ENCODE data around the gene CACNA2D4.

DNA sequence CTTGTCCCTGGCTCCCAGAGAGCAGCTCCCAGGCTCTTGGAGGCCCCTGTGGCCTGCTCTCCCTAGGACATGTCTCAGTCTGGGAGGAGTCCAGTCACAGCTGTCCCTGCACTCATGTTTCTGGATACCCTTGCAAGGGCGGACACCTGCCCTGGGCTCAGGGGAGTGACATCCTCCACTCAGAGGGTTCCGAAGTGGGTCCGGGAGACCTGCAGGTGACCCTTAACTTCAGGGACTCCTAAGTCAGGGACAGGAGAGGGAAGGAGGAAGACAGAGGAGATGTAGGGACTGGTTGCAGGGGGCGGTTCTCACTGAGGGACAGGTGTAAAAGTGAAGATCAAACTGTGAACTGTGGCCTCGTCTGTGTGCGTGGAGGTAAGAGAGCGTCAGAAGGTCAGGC, 37.6 kb downstream of the CACNA2D4 start:
- TF ChIP-seq, protein P1, sequence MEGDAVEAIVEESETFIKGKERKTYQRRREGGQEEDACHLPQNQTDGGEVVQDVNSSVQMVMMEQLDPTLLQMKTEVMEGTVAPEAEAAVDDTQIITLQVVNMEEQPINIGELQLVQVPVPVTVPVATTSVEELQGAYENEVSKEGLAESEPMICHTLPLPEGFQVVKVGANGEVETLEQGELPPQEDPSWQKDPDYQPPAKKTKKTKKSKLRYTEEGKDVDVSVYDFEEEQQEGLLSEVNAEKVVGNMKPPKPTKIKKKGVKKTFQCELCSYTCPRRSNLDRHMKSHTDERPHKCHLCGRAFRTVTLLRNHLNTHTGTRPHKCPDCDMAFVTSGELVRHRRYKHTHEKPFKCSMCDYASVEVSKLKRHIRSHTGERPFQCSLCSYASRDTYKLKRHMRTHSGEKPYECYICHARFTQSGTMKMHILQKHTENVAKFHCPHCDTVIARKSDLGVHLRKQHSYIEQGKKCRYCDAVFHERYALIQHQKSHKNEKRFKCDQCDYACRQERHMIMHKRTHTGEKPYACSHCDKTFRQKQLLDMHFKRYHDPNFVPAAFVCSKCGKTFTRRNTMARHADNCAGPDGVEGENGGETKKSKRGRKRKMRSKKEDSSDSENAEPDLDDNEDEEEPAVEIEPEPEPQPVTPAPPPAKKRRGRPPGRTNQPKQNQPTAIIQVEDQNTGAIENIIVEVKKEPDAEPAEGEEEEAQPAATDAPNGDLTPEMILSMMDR (IDR thresholded peaks at IDR 0.05) = no peak
- no peak for TF ChIP-seq POLR2A (IDR thresholded peaks at IDR 0.05)

All from thyroid gland (tissue), 4 donors.